ENCODE results near the gene PARVA. TPM values are rescaled to one million over a fixed set of nuclear protein-coding genes. Genes with fewer than 3 reads are reported as not detected.

Gene PARVA
- polyA plus RNA-seq, 2 of the 4 experiments (the other 2 are of a cell fraction): 25.5 to 26.1 TPM

- H3K4me2 ChIP-seq: no peak overlapping the region
- POLR2A ChIA-PET: no interaction called here
- peaks cover 12% of the 10 kb centered on the region for H3K4me1 ChIP-seq
- no peak for FAIRE-seq
- WGBS (ENCODE audit: missing lambda C conversion rate): 61% methylated on average over 3 of the region's 3 CpGs
- CTCF ChIA-PET: interaction anchor here (0.7 to 1.8 kb wide), 5 partner anchors 30 to 174 kb away, joined by 3 read pairs; no protein-coding TSS in a partner anchor
- no peak overlapping the region for H3K4me3 ChIP-seq
- no peaks in the 10 kb centered on the region for H3K9me3 ChIP-seq
- no peak for TF ChIP-seq TFCP2L1 (CRISPR knock-in tag; IDR thresholded peaks at IDR 0.05)
- no peak for TF ChIP-seq ZC3H11A (IDR thresholded peaks at IDR 0.05)
- no peak for TF ChIP-seq CEBPB (IDR thresholded peaks at IDR 0.05)
- TF ChIP-seq FOSB (CRISPR knock-in tag; IDR thresholded peaks at IDR 0.05): no peak
- TF ChIP-seq RCOR1 (IDR thresholded peaks at IDR 0.05; ENCODE audit: low read depth, low read length): no peak
- TF ChIP-seq MAZ (IDR thresholded peaks at IDR 0.05; ENCODE audit: borderline replicate concordance, low read depth, low read length): no peak
- no peak for TF ChIP-seq BCL3 (IDR thresholded peaks at IDR 0.05)
- TF ChIP-seq POLR2AphosphoS2 (conservative IDR thresholded peaks at IDR 0.05; ENCODE audit: low read length): no peak
- TF ChIP-seq RFX5 (IDR thresholded peaks at IDR 0.05): no peak
- no peak for TF ChIP-seq EP300 (IDR thresholded peaks at IDR 0.05)
- no peak for TF ChIP-seq ATOH8 (CRISPR knock-in tag; IDR thresholded peaks at IDR 0.05; ENCODE audit: low read depth)
- no peak for TF ChIP-seq MAFK (IDR thresholded peaks at IDR 0.05; ENCODE audit: partially characterized antibody)
- no peak for TF ChIP-seq EHMT2 (IDR thresholded peaks at IDR 0.05; ENCODE audit: low read depth)
- no peak for TF ChIP-seq HOXB13 (CRISPR knock-in tag; IDR thresholded peaks at IDR 0.05; ENCODE audit: low read depth)
- no peak for TF ChIP-seq HDAC2 (IDR thresholded peaks at IDR 0.05)
- TF ChIP-seq NFE2L2 (conservative IDR thresholded peaks at IDR 0.05; ENCODE audit: low read length): no peak
- no peak for TF ChIP-seq NPAS2 (CRISPR knock-in tag; IDR thresholded peaks at IDR 0.05; ENCODE audit: borderline replicate concordance)
- TF ChIP-seq ESRRA (IDR thresholded peaks at IDR 0.05; ENCODE audit: borderline replicate concordance, low read length): no peak
- TF ChIP-seq HOXB5 (CRISPR knock-in tag; IDR thresholded peaks at IDR 0.05): no peak
- H3K27ac ChIP-seq: peak overlapping the region; percentile 52 to 77; a peak in 4 of 6 replicates
- ATAC-seq: peak in 1 of 2 experiments; percentile 51; a peak in 2 of 6 replicates
- DNase-seq (ENCODE audit: low read depth in 1 of 2, low spot score in 1 of 2): no peak
Observed at GRCh38 chr11:12503886-12504285, 126.5 kb downstream of the PARVA start.

GRCh38 chr11:12505183-12505582, 127.8 kb downstream of the PARVA start:
- ATAC-seq (no peak), DNase-seq (ENCODE audit: low read depth in 1 of 2, low spot score in 1 of 2) (no peak), FAIRE-seq (no peak)
- H3K27ac ChIP-seq: no peak overlapping the region
- POLR2A ChIA-PET: no interaction called here
- CTCF ChIA-PET: interaction anchor here (1.1 to 1.2 kb wide), 3 partner anchors 10 to 96 kb away, joined by 3 read pairs; no protein-coding TSS in a partner anchor
- no peaks in the 10 kb centered on the region for H3K9me3 ChIP-seq
- TF ChIP-seq PHF8 (IDR thresholded peaks at IDR 0.05; ENCODE audit: borderline replicate concordance, low read depth) (no peak), EP300 (IDR thresholded peaks at IDR 0.05) (no peak), SREBF2 (IDR thresholded peaks at IDR 0.05) (no peak), CTCF (IDR thresholded peaks at IDR 0.05) (no peak), USF2 (IDR thresholded peaks at IDR 0.05) (no peak), HEYL (CRISPR knock-in tag; IDR thresholded peaks at IDR 0.05) (no peak), CBX8 (IDR thresholded peaks at IDR 0.05) (no peak), CHD4 (IDR thresholded peaks at IDR 0.05; ENCODE audit: borderline replicate concordance) (no peak), JUNB (IDR thresholded peaks at IDR 0.05) (no peak), ZNF302 (CRISPR knock-in tag; IDR thresholded peaks at IDR 0.05) (no peak)
- WGBS (ENCODE audit: missing lambda C conversion rate): 82% methylated on average over 2 of the region's 2 CpGs
- H3K4me3 ChIP-seq: no peak overlapping the region
- no peak overlapping the region for H3K4me2 ChIP-seq
- H3K4me1 ChIP-seq: peaks cover 12% of the 10 kb centered on the region

All from A549 (cell line).